HG03442 (cell line): ENCODE data around the gene STAG1.
"Not testable (repeated sequence)": the region's sequence is repeated elsewhere in the genome, so short reads cannot be mapped to it uniquely, and the experiment has no call there.

Experiments used
- ATAC-seq: cut with Tn5 transposase; IDR thresholded peaks from one replicate; pipeline ENCODE4 v1.9.1; 2021; ENCODE audit warnings: mild to moderate bottlenecking, moderate library complexity; ENCODE audit not compliant: unreplicated experiment

Gene STAG1

DNA sequence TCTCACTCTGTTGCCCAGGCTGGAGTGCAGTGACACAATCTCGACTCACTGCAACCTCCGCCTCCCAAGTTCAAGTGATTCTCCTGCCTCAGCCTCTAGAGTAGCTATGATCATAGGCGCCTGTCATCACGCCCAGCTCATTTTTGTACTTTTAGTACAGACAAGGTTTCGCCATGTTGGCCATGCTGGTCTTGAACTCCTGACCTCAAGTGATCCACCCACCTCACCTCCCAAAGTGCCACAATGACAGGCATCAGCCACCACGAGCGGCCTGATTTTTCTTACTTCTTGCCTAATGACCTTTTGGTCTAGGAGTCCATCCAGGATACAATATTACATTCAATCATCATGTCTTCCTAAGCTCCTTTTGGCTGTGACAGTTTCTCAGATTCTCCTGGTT lies 146.0 kb downstream of the STAG1 start:
- not testable (repeated sequence) for ATAC-seq

DNA sequence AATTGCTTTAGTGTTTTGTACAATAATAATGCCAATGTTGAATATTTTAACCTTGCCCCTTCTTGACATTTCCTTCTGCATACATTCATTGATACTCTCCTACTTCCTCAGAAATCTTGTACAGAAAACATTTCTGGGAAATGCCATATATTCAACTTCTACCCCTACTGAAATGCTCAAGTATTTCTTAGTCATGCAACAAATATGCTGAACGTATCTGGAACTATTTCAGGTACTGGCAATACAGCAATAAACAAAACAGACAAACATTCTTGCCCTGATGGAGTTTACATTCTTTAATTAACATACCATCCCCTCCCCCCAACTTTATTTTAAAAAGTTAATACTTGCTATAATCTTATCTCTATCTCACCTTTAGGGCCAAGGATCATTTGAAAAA lies 147.2 kb downstream of the STAG1 start:
- ATAC-seq = no peak

DNA sequence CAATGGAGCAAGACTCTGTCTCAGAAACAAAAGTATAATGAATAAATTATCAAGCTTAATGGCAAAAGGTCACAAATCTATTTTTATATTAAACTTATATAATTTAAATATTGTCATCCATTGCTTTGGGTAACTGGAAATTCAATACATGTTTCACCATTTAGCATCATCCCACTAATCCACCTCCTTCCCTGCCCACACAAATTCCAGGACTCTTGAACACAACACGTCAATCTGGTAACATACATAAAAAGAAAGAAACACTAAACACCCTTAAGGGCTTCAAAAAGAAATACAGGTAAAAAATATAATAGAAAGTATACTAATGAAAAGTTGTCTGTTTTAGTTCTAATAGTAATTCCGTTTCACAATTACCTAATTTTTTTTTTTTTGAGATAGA lies 149.4 kb downstream of the STAG1 start:
- ATAC-seq = no peak

DNA sequence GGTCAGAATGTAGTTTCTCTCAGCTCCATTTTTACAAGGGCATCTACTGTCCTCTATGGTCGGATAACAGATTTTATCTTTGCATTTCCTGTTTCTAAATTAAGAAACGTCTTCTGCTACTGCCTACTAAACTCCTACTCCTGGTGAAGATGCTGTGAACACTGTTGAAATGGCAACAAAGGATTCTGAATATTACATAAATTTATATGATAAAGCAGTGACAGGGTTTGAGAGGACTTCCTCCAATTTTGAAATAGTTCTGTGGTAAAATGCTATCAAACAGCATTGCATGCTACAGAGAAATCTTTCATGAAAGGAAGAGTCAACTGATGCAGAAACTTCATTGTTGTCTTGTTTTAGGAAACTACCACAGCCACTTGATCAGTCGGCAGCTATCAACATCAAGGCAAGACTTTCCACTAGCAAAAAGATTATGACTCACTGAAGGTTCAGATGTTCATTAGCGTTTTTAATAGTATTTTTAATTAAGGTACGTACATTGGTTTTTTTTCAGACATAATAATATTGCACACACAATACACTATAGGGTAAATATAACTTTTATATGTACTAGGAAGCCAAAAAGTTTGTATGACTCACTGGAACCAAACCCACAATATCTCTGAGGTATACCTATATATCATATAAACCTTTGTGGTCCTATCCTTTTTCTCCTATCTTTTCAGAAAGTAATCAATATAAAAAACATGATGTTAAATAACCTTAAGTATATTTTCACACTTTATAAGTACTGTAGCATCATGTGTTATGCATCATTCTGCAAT lies 156.1 kb downstream of the STAG1 start:
- ATAC-seq = no peak

DNA sequence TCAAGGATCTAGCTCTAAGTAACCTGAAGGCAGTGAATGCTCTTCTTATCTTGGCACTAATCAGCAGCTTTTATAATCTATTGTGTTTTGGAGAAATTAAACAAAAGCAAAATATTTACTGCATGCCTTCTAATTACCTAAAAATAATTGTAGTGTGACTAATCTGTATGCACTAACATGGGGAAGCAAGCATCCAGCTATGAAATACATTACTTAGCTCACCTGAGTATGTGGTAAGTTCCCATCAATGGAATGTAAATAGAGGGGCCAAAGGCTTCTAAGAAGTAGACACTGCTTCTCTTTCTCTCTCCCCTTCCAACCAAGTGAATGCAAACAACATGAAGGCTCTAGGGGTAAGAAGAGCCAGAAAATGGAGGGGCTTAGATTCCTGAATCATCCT lies 165.6 kb downstream of the STAG1 start:
- no peak for ATAC-seq

DNA sequence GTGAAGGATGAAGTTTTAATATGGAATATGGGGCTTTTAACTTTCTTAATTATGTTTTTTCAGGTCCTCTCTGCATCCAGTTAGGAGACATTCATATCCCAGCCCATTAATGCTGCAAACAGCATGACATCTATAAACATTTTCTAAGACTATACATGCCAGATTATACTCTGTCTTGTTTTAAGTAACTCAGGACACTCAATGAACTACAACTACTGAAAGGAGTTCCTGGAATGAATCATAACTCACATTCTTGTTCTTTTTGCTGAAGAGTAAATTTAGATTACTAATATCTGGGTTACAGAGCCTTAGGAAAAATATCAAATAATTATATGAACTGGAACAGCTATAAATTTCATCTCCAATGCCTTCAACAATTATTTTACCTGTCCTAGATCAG lies 167.4 kb downstream of the STAG1 start:
- ATAC-seq = no peak

DNA sequence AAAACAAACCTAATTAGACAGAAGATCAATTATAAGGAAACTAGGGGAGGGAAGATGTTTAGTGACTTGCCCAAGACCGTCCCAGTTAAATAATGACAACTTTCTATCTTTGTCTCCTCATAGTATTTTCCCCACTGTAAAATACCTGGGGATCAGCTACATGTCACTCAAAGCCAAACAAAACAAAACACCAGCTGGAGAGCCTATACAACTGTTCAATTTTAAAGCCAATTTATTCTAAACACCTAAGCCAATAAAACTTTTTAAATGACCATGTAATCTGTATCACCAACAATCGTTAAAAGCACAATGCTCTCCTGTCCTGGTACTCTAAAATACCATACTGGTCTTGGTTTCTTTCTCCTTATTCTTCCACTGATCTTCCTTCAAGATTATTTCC lies 168.4 kb downstream of the STAG1 start:
- no peak for ATAC-seq

DNA sequence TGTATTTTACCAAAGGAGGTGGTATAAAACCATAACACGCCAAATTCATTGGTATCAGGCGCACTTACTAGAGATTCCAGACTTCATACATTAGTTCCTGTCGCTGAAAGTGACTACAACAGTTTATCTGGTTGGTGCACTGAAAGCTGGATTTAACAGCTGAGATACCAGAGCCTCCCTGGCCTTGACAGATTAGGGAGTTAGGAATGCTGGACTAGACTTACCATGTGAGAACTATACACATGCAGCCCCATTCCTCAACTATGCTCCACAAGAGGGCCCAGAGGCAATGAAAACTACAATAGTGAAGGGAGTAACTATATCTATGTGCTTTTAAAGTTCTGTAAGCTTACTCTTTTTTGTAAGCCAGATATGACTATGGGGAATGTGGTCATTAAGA lies 174.4 kb downstream of the STAG1 start:
- no peak for ATAC-seq

DNA sequence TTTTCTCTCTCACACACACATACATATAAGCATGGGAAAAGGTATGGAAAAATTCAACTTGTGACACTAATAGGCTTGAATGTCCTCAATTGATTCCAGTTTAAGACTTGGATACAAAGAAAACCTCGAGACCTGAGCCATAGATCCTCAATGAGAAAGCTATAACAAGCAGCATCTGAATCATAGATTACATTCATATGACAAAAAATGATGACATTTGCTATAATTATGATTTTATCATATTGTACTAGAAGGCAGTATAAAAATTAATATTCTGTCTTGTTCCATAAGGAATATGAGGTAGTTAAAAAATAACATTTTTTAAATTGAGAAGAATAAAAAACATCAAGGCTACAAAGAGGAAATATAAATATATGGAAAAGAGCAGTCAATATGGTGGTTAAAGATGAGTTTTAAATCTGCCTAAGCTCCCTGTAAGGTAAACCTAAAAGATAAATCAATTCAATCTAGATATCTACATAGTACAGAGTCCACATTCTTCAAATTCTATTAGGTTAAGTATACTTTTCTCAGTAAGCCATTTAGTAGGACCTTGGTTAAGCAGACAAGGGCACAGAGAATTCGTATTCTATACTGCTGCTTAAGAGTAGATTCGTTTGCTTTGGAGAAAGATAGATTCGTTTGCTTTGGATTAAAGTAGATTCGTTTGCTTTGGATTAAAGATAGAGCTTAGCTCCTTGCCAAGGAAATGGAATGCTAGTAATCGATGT lies 175.7 kb downstream of the STAG1 start:
- ATAC-seq = no peak

DNA sequence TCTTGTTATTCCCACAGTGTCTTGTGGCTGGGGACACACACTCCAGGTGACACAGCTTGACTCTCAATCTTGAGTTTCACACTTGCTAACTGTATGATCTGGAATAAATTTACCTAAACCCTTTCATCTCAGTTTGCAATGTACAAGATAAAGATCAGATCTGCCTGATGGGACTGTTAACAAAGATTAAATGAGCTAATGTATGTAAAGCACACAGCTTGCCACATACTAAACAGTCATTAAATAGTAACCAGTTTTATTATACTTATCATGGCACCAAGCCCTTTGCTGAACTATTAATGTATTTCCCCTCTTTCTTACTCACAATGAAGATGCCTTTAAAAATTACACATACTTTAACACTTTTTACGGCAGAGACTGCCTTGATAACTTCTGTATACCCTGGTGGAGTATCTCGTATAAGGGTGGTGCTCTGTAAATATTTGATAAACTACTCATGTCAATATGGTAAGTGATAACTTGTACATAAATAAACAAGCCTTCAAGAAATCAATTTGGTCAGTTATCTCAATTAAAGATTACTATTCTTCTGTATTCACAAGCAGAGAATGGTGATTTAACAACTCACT lies 184.5 kb downstream of the STAG1 start:
- ATAC-seq = no peak

DNA sequence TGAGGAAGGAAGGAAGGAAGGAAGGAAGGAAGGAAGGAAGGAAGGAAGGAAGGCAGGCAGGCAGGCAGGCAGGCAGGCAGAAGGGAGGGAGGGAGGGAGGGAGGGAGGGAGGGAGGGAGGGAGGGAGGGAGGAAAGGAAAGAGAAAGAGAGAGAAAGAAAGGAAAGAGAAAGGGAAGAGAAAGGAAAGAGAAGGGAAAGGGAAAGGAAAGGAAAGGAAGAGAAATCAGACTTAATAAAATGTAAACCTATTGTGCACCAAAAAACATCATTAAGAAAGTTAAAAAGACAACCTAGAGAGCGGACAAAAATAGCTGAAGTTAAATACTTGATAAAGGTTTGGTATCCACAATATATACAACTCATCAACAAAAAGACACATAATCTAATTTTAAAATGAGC lies 187.2 kb downstream of the STAG1 start:
- not testable (repeated sequence) for ATAC-seq

DNA sequence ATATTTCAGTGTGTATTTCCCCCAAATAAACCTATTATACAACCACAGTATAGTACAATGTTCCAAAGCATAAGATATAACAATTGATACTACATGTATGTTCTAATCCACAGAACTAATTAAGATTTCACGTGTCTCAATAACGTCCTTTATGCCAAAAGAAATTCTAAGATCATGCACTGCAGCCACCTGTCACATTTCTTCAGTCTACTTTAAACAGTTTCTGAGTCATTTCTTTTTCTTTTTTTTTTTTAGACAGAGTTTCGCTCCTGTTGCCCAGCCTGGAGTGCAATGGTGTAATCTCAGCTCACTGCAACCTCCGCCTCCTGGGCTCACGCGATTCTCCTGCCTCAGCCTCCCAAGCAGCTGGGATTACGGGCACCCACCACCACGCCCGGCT lies 190.2 kb downstream of the STAG1 start:
- no peak for ATAC-seq

DNA sequence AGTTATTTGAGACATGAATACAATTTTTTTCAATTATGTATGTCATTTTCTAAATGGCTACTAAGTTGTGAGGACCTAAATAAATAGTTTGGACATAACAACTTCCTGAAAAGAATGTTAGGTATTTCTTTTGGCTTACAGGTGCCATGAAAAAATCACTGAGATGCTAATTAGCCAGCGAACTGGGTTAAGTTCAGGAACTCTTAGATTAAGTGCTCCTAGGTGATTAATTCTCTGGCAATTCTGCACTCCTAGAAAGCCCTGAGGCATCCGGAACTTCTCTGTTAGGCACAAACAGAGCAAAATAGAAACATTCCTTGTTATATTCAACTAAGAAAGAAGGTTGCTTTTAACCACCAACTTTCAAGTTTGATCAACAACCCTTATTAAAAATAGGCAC lies 192.3 kb downstream of the STAG1 start:
- ATAC-seq = no peak

DNA sequence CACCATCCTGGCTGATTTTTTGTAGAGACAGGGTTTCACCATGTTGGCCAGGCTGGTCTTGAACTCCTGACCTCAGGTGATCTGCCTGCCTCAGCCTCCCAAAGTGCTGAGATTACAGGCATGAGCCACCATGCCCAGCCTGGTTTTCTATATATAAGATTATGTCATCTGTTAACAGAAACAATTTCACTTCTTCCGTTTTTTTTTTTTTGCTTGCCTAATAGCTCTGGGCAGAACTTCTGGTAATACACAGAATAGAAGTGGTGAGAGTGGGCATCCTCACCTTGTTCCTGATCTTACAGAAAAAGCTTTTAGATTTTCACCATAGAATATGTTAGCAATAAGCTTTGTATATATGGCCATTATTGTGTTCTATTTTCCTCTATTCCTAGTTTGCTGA lies 202.7 kb downstream of the STAG1 start:
- ATAC-seq = not testable (repeated sequence)

DNA sequence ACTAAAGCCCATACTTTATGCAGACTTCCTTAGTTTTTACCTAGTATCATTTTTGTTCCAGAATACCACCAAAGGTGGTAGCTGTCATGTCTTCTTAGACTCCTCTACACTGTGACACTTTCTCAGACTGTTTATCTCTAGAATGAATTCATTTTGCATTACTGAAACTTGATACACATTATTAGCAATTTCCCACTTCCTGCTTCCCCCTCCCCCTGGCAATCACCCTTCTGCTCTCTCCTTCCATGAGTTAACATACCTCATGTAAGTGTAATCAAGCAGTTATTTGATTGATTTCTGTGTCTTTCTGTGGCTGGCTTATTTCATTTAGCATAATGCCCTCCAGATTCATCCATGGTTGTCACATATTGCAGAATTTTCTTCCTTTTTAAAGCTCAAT lies 204.9 kb downstream of the STAG1 start:
- ATAC-seq = no peak

DNA sequence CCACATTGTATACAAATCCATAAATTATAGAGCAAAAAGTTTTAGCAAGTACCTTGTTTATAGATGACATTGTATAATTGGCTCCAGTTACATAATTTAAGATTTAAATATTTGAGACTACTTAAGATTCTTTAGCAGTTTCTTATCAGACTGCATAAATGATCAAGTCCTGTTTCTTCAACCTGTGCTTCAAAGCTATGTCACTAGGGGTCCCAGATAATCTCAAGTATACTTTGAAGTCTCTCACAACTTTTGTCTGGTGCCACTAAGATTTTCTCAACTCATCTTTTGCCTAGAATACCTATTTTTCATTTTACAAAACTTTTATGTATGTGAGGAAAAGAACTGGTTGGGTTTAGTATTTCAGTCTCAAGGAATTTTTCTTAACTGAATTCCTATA lies 205.5 kb downstream of the STAG1 start:
- ATAC-seq = no peak

DNA sequence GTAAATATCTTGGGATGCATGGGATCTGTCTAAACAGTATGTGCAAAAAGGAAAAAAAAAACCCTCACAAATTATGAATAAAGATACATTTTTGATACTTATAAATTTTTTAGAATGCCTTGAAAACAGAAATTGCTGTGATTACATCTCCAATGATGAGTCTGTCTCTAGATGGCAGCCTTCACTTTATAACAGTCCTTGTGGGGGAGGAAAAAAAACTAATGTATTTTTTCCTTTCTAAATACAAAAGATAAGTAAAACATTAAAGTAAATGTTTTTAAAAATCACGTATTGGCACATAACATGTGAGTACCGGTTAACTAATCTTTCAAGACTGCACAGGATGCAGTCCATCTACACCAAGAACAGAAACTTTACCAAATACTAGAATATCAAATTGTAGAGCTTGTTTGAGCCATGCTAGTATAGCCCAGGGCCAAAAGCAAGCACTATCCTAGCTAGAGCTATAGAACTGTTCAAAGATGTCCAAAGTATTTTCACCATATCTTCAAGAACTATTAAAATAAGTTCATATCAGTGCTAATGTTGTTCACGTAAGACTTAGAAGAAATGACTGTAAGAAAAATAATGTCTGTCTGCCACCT lies 206.4 kb downstream of the STAG1 start:
- no peak for ATAC-seq

DNA sequence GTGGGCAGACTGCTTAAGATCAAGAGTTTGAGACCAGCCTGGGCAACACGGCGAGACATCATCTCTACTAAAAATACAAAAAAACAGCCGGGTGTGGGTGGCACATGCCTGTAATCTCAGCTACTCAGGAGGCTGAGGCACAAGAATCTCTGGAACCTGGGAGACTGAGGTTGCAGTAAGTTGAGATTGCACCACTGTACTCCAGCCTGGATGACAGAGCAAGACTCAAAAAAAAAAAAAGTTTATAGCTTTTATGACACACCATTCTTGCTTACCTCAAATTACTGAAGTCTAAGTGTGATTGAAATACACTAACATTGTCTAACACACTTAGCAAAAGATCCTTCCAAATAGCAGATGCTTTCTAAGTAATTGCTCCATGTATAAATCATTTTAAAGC lies 207.6 kb downstream of the STAG1 start:
- no peak for ATAC-seq

DNA sequence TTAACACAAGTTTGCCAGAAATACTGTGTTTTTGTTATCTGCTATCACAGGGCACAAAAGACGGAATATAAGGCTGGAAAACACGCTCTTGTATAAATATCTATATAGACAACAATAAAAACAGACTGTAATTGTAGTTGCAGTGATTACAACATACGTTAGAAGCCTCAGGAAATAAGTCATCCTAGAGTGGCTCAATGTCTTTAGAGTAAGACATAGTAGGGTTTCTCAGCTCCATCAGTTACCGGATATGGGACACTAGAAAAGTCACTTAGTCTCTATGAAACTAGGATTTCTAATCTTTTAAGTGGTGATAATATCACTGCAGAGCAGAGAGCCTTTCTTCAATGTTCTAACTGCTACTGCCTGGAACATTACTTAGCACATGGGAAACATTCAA lies 208.8 kb downstream of the STAG1 start:
- ATAC-seq = no peak

DNA sequence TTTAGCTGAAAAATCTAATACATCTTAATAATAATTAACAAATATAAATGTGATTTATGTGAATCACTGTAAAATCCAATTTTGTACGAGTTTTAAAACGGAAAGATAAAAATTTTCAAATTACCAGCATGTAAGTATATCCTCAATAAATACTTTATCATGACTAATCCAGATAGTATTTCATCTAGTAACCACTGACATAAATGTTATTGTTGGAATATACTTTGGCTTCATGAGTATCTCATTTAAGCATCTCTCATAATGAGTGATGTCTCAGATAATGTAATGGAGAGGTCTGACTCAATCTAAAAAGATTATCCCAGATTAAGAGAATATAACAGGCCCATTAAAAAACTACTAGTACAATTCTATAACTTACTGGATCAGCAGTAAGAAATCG lies 216.3 kb downstream of the STAG1 start:
- no peak for ATAC-seq

DNA sequence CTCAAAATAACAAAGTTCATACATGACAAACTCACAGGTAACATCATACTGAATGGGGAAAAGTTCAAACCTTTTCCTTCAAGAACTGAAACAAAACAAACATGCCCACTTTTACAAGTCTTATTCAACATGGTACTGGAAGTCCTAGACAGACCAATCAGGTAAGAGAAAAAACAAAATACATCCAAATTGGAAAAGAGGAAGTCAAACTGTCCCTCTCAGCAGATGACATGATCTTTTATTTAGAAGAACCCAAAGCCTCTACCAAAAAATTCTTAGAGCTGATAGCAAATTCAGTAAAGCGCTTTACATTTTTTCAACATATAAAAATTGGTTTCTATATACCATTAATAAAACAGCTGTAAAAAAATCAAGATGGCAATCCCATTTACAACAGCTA lies 219.4 kb downstream of the STAG1 start:
- ATAC-seq = no peak

DNA sequence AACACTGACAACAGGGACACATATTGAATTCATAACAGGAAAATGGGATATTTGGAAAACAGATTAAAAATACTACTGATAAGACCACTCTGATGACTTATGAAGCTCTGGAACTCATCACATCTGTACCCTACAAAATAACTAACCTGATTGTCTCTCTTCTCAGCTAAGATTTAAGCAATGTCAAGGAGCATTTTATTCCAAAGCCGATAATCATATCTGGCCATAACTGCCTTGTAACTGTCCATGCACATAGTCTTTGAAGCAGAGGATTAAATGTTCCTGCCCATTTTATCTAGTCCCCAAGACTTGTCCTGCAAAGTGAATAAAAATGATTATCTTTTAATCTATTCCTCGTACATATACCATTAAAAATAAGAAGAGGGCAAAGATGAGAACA lies 234.1 kb downstream of the STAG1 start:
- no peak for ATAC-seq
